Epidermal melanocyte (primary cell): ENCODE measurements around the gene RAB6A.

Experiments used
- DNase-seq: peaks from one replicate; pipeline ENCODE4 v3.0.0; 2011; ENCODE audit warnings: low spot score; ENCODE audit not compliant: insufficient read length

Gene RAB6A

DNA sequence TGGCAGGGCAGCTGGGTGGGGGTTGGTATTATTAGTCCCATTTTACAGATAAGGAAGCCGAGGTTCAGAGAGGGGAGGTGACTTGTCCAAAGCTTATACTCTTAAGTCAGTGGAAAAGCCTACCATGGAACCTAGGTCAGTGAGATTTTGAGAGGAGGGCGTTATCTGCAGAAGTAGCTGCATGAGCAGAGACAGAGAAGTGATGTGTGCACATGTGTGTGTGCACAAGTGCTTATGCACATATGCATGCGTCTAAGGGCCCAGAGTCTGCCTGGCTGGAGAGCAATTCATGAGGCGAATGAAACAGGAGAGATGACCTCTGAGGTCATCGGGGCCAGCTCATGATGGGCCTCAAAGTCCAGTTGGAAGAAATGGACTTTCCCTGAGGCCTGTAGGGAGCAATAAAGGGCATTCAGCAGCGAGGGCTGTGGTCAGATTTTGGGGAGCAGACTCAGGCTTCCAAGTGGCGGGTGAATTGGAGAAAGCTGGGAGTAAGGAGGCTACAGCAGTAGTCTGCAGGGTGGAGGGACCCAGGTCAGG is 106.3 kb downstream of the RAB6A start:
- no peak for DNase-seq

DNA sequence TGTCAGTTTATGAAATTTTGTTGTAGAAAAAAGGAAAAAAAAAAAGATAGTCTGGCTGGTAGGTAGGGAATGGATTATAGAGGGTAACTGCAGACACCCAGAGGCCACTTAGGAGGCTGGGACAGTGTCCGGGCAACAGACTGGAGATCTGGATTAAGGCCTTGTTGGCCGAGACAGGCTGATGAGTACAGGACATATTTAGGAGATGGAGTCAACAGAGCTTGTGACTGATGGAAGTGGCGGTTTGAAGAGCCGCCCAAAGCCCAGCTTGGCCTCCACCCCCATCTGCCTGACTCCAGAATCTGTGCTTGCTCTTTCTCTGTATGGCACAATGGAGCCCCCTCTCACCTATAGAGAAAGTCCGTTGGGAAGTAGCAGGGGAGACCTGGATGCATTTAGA is 106.9 kb downstream of the RAB6A start:
- DNase-seq = no peak

DNA sequence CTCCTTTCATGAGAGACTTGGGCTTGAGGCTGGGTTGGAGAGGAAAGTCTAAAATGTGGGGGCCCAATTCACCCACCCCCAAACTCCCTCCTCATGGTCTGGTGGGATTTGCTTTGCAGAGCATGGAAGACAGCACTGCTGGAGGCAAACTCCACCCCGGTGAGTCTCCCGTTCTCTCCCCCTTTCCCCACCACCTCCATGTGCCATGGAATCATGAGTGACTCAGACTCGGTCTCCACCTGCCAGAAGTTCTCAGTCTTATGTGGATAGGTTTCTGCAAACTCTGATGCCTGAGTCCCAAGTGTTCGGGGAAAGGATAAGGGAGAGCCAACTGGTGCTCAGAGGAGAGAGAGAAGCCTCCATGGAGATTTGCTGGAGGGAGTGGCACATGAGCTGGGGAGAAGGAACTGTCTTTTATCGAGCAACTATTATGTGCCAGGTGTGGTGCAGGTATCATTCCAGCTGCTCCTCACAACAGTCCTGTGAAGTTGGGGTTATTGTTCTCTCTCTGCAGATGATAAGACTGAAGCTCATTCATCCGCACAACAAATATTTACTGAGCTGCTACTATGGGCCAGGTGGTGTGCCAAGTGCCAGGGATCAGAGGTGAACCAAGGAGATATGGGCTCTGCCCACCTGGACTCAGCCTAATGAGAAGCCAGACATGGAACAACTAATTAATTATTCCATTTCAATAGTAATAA is 107.9 kb downstream of the RAB6A start:
- no peak for DNase-seq

DNA sequence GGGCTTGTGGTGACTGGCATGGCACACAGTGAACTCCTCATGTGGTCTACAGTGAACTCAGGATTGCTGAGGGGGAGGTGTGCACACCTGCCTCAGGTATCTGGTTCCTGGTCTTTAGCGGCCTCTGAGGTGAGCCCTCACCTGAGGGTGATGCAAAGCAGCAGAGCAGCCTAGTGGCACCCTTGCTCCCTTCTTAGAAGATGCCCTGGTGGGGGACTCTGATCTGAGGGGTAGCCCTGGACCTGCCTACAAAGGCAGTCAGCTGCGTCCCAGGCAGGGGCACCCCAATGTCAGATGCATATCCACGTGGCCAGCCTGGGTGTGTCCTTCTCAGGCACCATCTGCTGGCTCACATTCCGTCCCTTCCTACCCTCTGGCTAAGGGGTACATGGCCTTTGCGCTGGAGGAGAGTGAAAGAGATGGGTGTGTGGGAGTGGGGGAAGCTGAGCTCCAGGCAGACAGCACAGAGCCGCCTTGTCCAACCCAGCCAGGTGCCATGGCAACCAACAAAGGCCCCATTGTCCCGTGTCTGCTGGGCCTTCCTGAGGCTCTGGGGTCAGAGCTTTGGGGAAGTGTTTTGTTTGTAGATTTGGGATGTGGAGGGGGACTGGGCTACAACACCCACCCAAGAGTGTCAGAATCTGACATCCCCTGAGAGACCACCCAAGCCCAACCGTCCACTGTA is 108.7 kb downstream of the RAB6A start:
- DNase-seq = peak; percentile 96

DNA sequence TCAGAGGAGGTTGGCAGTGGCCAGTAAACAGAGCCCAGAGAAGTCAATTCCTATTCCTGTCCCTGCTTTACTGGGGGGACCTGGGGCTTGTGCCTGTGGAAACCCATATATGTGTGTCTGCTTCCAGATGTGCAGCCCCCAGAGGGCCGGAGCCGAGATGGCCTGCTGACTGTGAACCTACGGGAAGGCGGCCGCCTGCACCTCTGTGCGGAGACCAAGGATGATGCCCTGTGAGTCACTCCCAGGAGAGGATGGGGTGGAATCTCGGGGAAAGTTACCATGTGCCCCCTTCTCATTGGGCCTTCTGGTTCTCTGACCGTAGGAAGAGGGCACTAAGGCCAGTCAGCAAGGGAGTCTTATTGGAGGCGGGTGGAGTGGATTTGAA is 109.2 kb downstream of the RAB6A start:
- DNase-seq = no peak

DNA sequence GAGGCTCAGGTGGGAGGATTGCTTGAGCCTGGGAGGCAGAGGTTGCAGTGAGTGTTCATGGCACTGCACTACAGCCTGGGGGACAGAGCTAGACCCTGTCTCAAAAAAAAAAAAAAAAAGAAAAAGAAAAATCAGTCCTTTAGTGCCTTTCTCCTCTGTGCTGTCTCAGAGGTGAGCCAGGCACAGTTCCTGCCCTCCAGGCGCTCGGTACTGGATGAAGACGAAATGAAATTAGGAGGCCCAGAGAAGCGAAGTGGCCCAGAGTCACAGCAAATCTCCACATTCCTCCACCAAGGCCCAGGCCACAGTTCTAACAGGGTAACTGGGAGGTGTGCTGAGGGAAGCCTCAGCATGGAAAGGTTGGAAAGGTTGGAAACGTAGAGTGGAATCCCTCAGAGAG is 109.6 kb downstream of the RAB6A start:
- DNase-seq = no peak

DNA sequence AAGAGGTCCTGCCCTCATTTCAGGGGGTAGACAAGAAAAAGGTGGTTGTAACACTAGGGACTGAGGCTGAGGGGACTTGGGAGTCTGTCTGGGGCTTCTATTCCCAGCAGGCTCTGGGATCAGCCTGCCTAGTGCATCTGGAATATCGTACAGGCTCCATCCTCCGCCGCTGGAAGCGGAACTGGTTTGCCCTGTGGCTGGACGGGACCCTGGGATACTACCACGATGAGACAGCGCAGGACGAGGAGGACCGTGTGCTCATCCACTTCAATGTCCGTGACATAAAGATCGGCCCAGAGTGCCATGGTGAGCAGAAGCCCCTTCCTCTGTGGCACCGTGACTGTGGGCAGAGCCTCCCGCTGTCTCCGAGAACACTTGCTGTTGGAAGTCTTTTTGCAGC is 110.5 kb downstream of the RAB6A start:
- no peak for DNase-seq

DNA sequence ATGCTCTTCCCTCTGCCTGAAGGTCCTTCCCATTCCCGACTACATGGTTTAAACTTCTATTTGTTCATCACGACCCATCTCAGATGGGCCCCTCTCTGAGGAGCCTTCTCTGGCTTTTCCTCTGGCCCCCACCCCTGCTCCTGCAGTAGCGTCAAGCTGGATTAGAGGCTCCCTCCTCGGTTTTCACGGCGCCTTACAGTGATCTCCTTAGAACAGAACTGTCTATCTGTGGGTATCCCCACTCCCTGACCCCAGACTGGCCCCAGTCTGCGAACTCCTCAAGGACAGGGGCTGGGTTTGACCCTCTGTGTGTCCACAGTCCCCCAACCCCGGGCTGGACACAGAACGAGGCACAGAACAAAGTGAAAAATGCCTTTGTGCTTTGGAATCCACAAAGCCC is 111.7 kb downstream of the RAB6A start:
- no peak for DNase-seq

DNA sequence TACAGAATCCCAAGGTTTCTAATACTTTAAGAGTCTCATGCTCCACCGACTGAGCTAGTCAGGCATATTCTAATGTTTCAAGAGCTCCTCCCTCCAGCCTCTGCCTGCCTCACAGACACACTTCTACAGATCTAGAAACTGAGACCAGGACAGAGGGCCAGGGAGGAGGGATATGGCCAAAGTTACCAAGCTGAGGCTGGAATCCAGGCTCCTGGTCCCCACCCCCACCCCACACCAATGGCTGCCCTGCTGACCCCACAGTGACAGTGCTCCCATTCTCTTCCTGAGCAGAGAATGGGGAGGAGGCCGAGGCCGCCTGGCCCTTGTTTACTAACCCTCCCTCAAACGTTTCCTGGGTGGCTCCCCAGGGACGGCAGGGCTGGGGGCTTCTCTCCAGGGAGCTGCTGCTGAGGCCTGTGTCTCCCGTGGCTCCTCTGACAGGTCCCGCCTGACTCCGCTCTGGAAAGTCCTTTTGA is 112.3 kb downstream of the RAB6A start:
- no peak for DNase-seq

DNA sequence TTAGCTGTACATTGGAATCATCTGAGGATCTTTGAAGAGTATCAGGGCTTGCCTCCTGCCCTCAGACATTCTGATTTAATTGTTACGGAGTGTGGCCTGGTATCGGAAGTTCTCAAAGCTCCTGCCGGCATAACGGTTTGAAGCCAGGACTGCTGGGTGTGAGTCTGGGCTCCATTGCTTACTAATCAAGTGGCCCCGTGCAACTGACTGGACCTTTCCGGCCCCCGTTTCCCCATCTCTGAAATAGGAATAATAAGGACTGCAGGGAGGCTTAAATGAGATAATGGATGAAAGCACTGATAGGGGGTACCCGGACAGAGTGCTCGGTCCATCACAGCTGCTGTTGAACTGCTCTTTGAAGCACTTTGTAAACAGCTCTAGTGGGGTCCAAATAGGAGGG is 112.8 kb downstream of the RAB6A start:
- no peak for DNase-seq

DNA sequence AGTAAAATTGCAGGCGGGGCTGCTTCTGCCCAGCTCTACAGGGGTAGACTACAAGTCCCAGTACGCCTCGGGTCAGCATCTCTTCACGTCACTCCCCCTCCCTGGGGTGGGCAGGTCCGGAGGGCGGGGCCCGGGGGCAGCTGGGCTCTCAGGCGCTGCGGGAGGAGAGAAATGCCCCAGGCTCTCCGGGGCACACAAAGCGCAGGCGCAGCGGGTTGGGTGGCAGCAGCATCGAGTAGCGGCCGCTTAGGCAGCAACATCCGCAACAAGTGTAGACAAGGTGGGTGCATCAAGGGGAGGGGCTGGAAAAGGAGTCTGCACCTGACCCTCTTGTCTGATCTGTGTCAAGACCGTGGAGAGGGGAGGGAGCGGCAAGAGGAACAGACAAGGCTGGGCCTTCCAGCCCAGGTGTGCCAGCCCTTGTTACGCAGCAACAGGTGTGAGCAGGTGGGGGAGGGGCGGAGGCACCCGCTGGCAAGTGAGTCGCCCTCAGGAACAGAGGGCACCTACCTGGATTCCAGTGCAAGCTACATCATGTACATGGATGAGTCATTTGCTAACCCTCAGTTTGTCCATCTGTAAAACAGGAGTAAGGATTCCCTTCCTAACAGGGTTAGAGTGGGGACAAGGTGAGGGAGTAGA is 113.3 kb downstream of the RAB6A start:
- DNase-seq = peak; percentile 81

DNA sequence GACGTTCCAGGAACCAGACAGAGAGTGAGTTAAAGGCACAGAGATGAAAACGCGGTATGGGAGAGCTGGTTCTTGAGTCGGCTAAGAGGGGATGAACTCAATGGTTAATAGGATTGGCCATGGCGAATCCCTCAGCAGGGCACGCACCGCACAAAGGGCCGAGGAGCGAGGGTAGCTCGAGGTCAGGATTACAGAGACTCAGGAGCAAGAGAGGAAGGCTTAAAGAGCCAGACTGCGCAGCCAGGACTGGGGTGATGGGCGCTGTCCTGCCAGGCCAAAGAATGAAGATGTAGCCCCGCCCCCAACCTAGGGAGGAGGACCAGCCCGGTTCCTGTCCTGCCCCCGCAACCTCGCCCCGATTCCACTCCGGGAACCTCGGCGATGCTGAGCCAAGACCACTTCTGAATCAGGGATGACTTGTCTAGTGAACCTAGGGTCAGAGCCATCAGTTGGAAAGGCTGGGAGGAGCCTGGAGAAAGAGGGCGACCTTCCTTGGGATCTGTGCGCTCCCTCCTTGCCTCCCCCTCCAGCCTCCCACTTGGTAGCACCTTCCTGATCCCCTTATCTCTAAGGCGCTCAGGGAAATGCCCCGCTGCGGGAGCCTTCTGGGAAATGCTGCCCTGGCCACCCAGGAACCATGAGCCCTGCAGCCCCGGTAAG is 114.8 kb downstream of the RAB6A start, which contains the start of gene PLEKHB1:
PLEKHB1 (plus strand) TSS at position 610 of the 660 bp plus-strand sequence; CDS start at position 638, 28 bp downstream.
- DNase-seq = no peak

DNA sequence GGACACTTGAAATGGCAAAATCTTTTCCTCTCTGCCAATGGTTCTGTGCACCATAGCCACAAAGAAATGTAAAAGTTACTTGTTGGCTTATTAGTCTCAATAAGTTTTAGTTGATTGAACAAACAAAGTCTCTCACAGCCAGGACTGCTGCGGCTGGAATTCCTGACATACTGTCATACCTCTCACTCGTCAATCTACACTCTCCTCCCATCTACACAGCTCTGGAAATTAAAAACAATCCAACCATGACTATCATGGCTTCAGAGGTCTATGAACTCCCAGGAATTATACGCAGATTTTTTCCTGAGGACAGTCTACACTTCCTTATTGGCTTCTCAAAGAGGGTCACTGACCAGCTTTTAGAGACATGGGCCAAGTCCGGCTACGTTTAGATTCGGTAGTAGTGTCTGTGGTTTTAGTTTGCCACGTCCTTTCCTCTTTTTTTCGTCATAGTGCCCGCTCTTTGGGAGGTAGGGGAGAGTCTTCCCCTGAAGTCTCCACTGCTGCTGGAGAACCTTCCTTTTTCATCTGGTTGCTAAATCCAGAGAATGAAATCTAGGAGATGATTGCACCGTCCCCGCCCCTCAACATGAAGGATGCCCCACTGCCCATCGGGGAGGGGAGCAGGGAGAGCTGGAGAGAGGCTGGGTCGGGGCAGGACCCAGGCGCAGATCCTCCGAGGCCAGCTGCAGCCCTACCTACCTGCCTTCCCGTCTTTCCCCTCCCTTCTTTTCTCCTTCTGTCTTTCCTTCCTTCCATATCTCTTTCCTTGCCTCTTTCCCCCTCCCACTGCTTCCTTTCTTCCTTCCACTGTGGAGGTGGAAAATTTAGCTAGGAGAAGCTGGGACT is 115.5 kb downstream of the RAB6A start:
- no peak for DNase-seq

DNA sequence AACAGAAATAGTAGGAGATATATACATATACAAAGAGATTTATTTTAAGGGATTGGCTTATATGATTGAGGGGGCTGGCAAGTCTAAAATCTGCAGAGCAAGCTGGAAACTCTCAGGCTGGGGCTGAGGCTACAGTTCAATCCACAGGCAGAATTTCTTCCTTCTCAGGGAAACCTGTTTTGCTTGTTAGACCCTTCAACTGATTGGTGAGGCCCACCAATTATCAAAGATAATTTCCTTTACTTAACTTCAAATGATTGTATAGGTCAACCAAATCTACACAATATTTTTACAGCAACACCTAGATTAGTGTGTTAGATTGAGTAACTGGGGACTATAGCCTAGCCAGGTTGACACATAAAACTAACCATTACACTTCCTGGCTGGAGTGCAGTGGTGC is 119.2 kb downstream of the RAB6A start:
- no peak for DNase-seq

DNA sequence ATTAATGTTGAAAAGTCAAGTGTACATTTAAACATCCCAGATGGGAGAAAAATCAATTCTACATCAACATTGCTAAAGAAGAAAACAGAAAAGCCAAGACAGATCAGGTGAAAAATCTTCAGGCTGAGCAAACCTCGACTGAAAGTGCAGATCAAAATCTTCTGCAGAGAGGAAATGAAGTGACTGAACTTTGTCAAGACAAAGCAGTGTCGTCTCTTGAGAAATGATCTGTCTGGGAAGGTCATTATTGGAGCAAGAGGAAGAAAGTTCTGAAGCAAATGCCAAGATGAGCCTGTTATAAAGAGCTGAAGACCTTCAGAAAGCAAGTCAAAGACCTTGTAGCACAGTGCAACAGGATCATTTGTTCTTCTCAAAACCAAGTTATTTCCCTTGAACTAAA is 120.3 kb downstream of the RAB6A start:
- DNase-seq = no peak

DNA sequence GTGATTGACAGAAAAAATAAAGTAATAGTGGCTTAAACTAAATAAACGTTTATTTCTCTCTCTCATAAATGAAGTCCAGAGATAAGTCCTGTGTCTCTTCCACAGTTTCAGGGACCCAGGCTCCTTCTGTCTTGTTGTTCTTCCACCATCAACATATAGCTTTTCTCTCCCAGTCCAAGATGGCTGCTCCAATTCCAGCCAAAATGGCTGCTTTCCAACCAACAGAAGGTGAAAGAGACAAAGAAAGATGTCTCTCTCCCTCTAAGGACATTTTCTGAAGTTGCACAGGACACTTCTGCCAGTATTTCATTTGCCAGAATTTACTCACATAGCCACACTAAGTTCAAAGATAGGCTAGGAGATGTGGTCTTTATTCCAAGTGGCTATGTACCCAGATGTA is 123.9 kb downstream of the RAB6A start:
- no peak for DNase-seq

DNA sequence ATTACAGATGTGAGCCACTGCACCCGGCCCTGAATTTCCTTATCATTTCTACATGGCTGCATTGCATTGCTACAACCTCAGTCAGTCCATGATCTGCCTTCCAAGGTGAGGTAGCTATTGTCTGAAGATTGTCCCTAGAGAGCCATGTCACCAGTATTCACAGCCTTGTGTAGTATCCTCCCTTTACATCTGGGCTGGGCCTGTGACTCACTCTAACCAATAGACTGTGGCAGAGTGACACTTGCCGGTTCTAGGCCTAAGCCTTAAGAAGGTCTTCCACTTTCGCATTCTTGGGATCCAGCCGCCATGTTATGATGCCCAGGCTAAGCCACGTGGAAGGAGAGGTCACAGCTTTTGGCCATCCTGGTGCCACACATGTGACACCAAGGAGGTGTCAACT is 124.6 kb downstream of the RAB6A start:
- DNase-seq = no peak

DNA sequence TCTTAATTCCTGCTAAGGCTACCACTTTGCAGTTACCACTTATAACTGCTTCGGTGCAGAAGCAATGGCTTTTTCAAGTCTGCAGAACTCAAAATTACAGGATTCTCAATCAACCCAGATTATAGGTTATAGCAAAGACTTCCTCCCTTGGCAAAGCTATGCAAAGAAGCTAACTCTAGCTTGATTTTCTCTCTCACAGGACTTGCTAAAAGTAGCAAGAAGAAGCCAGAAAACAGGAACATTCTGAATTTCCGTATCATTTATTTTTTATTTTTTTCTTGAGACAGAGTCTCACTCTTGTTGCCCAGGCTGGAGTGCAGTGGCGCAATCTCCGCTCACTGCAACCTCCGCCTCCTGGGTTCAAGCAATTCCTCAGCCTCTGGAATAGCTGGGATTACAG is 125.2 kb downstream of the RAB6A start:
- no peak for DNase-seq

DNA sequence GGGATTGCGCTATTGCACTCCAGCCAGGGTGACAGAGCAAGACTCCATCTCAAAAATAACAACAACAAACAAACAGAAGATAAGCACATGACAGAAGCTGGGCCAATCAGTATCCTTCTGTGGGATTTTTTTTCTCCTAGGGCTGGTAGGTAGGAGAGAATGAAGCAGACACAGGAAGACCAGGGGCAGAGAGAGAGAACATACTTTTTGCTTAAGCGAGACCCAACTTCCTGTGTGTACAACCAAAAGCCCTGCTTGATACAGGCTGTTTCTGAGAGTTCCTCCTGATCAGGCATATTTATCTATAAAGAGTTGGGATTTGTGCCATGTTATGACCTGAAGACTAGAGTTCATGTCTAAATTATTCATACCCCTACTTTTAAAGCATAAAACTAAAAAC is 126.9 kb downstream of the RAB6A start:
- no peak for DNase-seq

DNA sequence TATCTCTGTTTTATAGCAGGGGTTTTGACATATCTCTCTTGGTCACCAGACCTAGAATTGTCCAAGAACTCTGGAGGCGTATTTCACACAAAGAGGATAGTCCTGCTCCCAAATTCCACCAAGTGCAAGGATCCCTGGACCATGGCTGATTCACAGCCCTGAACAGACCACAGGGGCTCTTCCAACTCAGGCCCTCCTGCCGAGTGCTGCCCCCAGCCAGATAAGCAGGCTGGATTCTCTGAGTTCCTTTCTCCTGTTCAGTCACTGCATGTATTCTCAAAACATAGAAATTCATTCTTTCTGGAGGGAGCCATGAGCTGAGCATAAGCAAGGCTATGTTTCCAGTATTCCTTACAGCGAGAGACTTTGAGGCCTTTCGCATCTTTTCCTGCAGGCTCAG is 127.9 kb downstream of the RAB6A start:
- DNase-seq = no peak

DNA sequence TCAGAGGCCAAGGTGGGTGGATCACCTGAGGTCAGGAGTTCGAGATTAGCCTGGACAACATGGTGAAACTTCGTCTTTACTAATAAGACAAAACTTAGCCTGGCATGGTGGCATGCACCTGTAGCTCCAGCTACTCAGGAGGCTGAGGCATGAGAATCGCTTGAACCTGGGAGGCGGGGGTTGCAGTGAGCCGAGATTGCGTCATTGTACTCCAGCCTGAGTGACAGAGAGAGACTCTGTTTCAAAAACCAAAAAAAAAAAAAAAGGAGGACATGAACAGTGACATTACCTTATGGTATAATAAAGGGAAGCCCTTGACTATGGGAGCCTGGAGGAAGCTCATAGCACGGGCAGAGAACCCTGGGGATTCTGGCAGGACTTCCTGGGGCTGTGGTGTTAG is 131.0 kb downstream of the RAB6A start:
- no peak for DNase-seq
